NCI-H146 (cell line): ENCODE results near the gene FAM180A.

Source experiments
- DNase-seq: peaks from one replicate; lab custom pipeline; 2025; lab: John Stamatoyannopoulos, UW

Gene FAM180A

DNA sequence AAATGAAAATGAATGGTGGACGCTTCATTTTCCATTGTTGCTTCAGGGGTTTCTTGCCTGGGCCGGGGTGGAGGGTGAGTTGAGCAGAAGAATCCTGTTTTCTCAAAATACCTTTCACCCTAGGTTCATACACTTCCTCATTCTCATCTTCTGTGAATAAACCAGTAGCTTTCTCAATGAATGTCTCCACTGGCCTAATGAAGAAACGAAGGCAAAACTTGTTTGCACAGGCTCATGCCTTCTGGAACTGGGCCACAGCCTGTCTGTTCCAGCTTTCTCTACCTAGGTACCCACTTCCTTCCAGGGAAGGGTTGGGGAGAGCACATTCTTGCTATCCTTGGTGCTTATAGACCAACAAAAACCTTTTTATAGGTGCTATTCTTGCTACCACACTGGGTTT lies 65.0 kb downstream of the FAM180A start:
- no peak for DNase-seq

GRCh38 chr7:135682191-135682590 lies 66.4 kb downstream of the FAM180A start:
- no peak for DNase-seq

GRCh38 chr7:135681762-135682161 lies 66.9 kb downstream of the FAM180A start:
- DNase-seq, result no peak
